ENCODE results near the gene NUMB. TPM values are rescaled to one million over a fixed set of nuclear protein-coding genes. Genes with fewer than 3 reads are reported as not detected.
A peak's percentile ranks its signal among the peaks of the same experiment; 100 is the strongest.

NUMB gene
- polyA plus RNA-seq, 1 donor, result 88.3 TPM

- H3K4me3 ChIP-seq (ENCODE audit: low read length), result no peak overlapping the region
- no CpG with 5 or more reads among the region's 2 CpGs for WGBS (ENCODE audit: insufficient coverage, low lambda C conversion rate)
These were observed 3.1 kb downstream of the NUMB start for GRCh38 chr14:73455294-73455693.

GRCh38 chr14:73452341-73453186 lies 5.8 kb downstream of the NUMB start:
- Histone ChIP-seq H3K9me3 (ENCODE audit: control insufficient read depth, low read depth, low read length) (no peaks in the 10 kb centered on the region), H3K4me3 (ENCODE audit: low read length) (no peak overlapping the region), H3K36me3 (ENCODE audit: control insufficient read depth, insufficient read depth, low read length) (peaks cover 5% of the 10 kb centered on the region), H3K27me3 (ENCODE audit: control insufficient read depth, insufficient read depth, low read length) (no peaks in the 10 kb centered on the region), H3K27ac (ENCODE audit: low read length) (no peak overlapping the region), H3K4me1 (ENCODE audit: control insufficient read depth, insufficient read depth, low read length) (peaks cover 12% of the 10 kb centered on the region)
- WGBS (ENCODE audit: insufficient coverage, low lambda C conversion rate), result 68% methylated on average over 2 of the region's 11 CpGs
- DNase-seq, result peak in 1 of 2 donors; percentile 36

More at GRCh38 chr14:73455294-73455693, 3.1 kb downstream of the NUMB start:
- DNase-seq, result peak in 1 of 2 donors; percentile 40
- peaks cover 5% of the 10 kb centered on the region for H3K36me3 ChIP-seq (ENCODE audit: control insufficient read depth, insufficient read depth, low read length)
- H3K27ac ChIP-seq (ENCODE audit: low read length), result peak overlapping the region; percentile 18
- H3K27me3 ChIP-seq (ENCODE audit: control insufficient read depth, insufficient read depth, low read length), result no peaks in the 10 kb centered on the region
- no peaks in the 10 kb centered on the region for H3K9me3 ChIP-seq (ENCODE audit: control insufficient read depth, low read depth, low read length)
- peaks cover 24% of the 10 kb centered on the region for H3K4me1 ChIP-seq (ENCODE audit: control insufficient read depth, insufficient read depth, low read length)

GRCh38 chr14:73443758-73444157 lies 14.6 kb downstream of the NUMB start:
- H3K4me3 ChIP-seq (ENCODE audit: low read length), result no peak overlapping the region
- H3K27me3 ChIP-seq (ENCODE audit: control insufficient read depth, insufficient read depth, low read length), result no peaks in the 10 kb centered on the region
- H3K4me1 ChIP-seq (ENCODE audit: control insufficient read depth, insufficient read depth, low read length), result no peaks in the 10 kb centered on the region
- 100% methylated on average over 1 of the region's 11 CpGs for WGBS (ENCODE audit: insufficient coverage, low lambda C conversion rate)
- H3K36me3 ChIP-seq (ENCODE audit: control insufficient read depth, insufficient read depth, low read length), result no peaks in the 10 kb centered on the region
- H3K27ac ChIP-seq (ENCODE audit: low read length), result no peak overlapping the region
- H3K9me3 ChIP-seq (ENCODE audit: control insufficient read depth, low read depth, low read length), result no peaks in the 10 kb centered on the region
- DNase-seq, result no peak

DNA sequence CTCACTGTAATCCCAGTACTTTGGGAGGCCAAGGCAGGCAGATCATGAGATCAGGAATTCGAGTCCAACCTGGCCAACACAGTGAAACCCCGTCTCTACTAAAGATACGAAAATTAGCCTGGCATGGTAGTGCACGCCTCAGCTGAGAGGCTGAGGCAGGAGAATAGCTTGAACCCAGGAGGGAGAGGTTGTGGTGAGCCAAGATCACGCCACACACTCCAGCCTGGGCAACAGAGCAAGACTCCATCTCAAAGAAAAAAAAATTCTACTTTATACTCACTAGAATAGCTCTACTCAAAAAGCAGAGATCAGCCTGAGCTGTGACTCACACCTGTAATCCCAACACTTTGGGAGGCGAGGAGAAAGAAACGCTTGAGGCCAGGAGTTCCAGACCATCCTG lies 17.1 kb downstream of the NUMB start:
- Histone ChIP-seq H3K9me3 (ENCODE audit: control insufficient read depth, low read depth, low read length) (no peaks in the 10 kb centered on the region), H3K27me3 (ENCODE audit: control insufficient read depth, insufficient read depth, low read length) (no peaks in the 10 kb centered on the region), H3K4me1 (ENCODE audit: control insufficient read depth, insufficient read depth, low read length) (no peaks in the 10 kb centered on the region), H3K27ac (ENCODE audit: low read length) (no peak overlapping the region), H3K36me3 (ENCODE audit: control insufficient read depth, insufficient read depth, low read length) (no peaks in the 10 kb centered on the region), H3K4me3 (ENCODE audit: low read length) (no peak overlapping the region)
- DNase-seq, result no peak
- WGBS (ENCODE audit: insufficient coverage, low lambda C conversion rate), result no CpG with 5 or more reads among the region's 7 CpGs

- WGBS (ENCODE audit: insufficient coverage, low lambda C conversion rate), result 67% methylated on average over 1 of the region's 2 CpGs
- H3K36me3 ChIP-seq (ENCODE audit: control insufficient read depth, insufficient read depth, low read length), result no peaks in the 10 kb centered on the region
- H3K4me1 ChIP-seq (ENCODE audit: control insufficient read depth, insufficient read depth, low read length), result no peaks in the 10 kb centered on the region
- H3K4me3 ChIP-seq (ENCODE audit: low read length), result no peak overlapping the region
- no peak overlapping the region for H3K27ac ChIP-seq (ENCODE audit: low read length)
- no peaks in the 10 kb centered on the region for H3K9me3 ChIP-seq (ENCODE audit: control insufficient read depth, low read depth, low read length)
- no peak for DNase-seq
- H3K27me3 ChIP-seq (ENCODE audit: control insufficient read depth, insufficient read depth, low read length), result no peaks in the 10 kb centered on the region
These were observed 19.4 kb downstream of the NUMB start for GRCh38 chr14:73438993-73439392.

DNA sequence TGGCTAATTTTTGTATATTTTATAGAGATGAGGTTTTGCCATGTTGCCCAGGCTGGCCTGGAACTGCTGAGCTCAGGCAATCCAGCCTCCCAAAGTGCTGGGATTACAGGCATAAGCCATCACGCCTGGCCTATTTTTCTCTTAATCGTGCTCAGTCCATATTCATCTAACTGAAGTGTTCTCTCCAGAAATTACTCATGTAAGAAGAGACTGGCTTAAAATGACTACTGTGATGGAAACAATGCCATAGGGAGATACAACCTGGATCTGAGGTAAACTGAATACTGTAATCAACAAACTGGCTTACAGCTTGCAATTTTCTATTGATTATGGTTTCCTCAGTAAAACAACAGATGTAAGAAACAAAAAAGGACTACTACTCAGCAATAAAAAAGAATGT lies 21.1 kb downstream of the NUMB start:
- Histone ChIP-seq H3K4me1 (ENCODE audit: control insufficient read depth, insufficient read depth, low read length) (no peaks in the 10 kb centered on the region), H3K27ac (ENCODE audit: low read length) (no peak overlapping the region), H3K27me3 (ENCODE audit: control insufficient read depth, insufficient read depth, low read length) (no peaks in the 10 kb centered on the region), H3K9me3 (ENCODE audit: control insufficient read depth, low read depth, low read length) (no peaks in the 10 kb centered on the region), H3K4me3 (ENCODE audit: low read length) (no peak overlapping the region), H3K36me3 (ENCODE audit: control insufficient read depth, insufficient read depth, low read length) (no peaks in the 10 kb centered on the region)
- no peak for DNase-seq
- 100% methylated on average over 2 of the region's 2 CpGs for WGBS (ENCODE audit: insufficient coverage, low lambda C conversion rate)

DNA sequence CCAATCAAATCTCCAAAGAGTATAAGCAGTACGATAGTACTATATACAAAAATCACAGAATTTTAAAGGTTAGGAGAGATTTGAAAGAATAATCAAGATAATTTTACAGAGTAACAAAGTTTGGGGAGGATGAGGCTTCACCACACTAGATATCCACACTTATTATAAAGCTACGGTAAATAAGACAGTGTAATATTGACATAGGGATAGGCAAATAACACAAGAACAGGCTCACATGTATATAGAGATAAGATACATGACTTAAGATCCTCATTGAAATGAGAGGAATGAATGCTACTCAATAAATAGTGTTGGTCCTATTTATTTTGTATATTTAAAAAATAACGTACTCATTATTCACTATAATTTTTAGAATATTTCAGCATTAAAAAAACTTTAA lies 26.2 kb downstream of the NUMB start:
- Histone ChIP-seq H3K36me3 (ENCODE audit: control insufficient read depth, insufficient read depth, low read length) (no peaks in the 10 kb centered on the region), H3K27ac (ENCODE audit: low read length) (no peak overlapping the region), H3K27me3 (ENCODE audit: control insufficient read depth, insufficient read depth, low read length) (no peaks in the 10 kb centered on the region), H3K4me3 (ENCODE audit: low read length) (no peak overlapping the region), H3K9me3 (ENCODE audit: control insufficient read depth, low read depth, low read length) (no peaks in the 10 kb centered on the region), H3K4me1 (ENCODE audit: control insufficient read depth, insufficient read depth, low read length) (peaks cover 6% of the 10 kb centered on the region)
- no peak for DNase-seq
- WGBS (ENCODE audit: insufficient coverage, low lambda C conversion rate), result 62% methylated on average over 2 of the region's 3 CpGs

- no CpG with 5 or more reads among the region's 5 CpGs for WGBS (ENCODE audit: insufficient coverage, low lambda C conversion rate)
These were observed 30.0 kb downstream of the NUMB start for GRCh38 chr14:73428353-73428824.

DNA sequence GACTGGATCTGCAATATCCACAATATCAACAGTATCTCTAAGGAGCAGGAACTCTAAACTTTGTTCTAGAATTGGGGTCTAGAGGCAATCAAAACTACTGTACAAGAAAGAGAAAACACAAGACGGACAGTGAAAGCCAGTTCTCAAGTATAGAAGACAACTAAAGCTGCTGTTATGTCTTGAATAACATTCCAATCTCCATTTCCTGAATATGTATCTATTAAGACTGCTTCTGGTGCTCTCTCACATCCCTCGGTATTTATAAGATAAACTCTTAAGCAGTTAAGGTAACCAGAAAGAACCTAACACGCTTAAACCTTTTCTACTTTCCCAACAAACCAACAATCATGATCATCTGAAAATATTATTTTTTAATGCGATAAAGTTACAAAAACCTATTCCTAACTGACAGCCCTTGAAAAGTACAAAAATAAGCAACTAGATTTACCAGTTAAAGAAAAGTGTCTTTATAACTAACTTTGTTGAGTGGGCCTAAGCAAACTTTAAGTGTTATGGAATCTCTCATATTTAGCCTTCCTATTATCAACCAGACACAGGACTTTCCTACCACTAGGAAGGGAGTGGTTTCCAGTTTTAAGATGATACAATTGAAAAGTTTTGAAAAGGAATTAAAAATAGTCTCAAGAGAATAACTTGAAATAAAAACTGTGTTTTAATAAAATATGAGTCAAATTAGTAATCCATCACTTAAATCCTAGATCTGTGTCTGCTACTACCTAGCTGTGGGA lies 30.7 kb downstream of the NUMB start:
- 86% methylated on average over 2 of the region's 4 CpGs for WGBS (ENCODE audit: insufficient coverage, low lambda C conversion rate)
- Histone ChIP-seq H3K9me3 (ENCODE audit: control insufficient read depth, low read depth, low read length) (no peaks in the 10 kb centered on the region), H3K4me3 (ENCODE audit: low read length) (no peak overlapping the region), H3K27ac (ENCODE audit: low read length) (peak overlapping the region; percentile 7), H3K36me3 (ENCODE audit: control insufficient read depth, insufficient read depth, low read length) (no peaks in the 10 kb centered on the region), H3K27me3 (ENCODE audit: control insufficient read depth, insufficient read depth, low read length) (no peaks in the 10 kb centered on the region), H3K4me1 (ENCODE audit: control insufficient read depth, insufficient read depth, low read length) (peaks cover 6% of the 10 kb centered on the region)
- DNase-seq, result no peak

More at GRCh38 chr14:73428353-73428824, 30.0 kb downstream of the NUMB start:
- DNase-seq, result peak; percentile 39 to 72
- H3K36me3 ChIP-seq (ENCODE audit: control insufficient read depth, insufficient read depth, low read length), result no peaks in the 10 kb centered on the region
- peak overlapping the region; percentile 7 for H3K27ac ChIP-seq (ENCODE audit: low read length)
- no peak overlapping the region for H3K4me3 ChIP-seq (ENCODE audit: low read length)
- peaks cover 6% of the 10 kb centered on the region for H3K4me1 ChIP-seq (ENCODE audit: control insufficient read depth, insufficient read depth, low read length)
- H3K27me3 ChIP-seq (ENCODE audit: control insufficient read depth, insufficient read depth, low read length), result no peaks in the 10 kb centered on the region
- H3K9me3 ChIP-seq (ENCODE audit: control insufficient read depth, low read depth, low read length), result no peaks in the 10 kb centered on the region

DNA sequence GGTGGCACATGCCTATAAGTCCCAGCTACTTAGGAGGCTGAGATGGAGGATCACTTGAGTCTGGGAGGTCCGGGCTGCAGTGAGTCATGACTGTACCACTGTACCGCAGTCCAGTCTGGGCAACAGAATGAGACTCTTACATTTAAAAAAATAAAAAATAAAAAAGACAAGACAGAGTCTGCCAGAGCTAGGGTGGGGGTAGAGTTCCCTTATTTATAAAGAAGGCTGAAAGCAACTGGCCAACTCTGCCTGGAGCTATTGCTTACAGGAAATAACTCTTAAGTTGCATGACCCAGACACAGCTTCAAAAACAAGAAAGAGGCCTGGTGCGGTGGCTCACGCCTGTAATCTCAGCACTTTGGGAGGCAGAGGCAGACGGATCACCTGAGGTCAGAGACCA lies 31.5 kb downstream of the NUMB start:
- Histone ChIP-seq H3K9me3 (ENCODE audit: control insufficient read depth, low read depth, low read length) (no peaks in the 10 kb centered on the region), H3K27me3 (ENCODE audit: control insufficient read depth, insufficient read depth, low read length) (no peaks in the 10 kb centered on the region), H3K36me3 (ENCODE audit: control insufficient read depth, insufficient read depth, low read length) (no peaks in the 10 kb centered on the region), H3K4me1 (ENCODE audit: control insufficient read depth, insufficient read depth, low read length) (peaks cover 11% of the 10 kb centered on the region), H3K27ac (ENCODE audit: low read length) (no peak overlapping the region), H3K4me3 (ENCODE audit: low read length) (no peak overlapping the region)
- WGBS (ENCODE audit: insufficient coverage, low lambda C conversion rate), result no CpG with 5 or more reads among the region's 5 CpGs
- DNase-seq, result no peak

Measured in large intestine (tissue), 3 donors.